Prostate gland (tissue), 2 donors: ENCODE data around the gene TCF7L2. TPM values are rescaled to one million over a fixed set of nuclear protein-coding genes. Genes with fewer than 3 reads are reported as not detected.
A peak's percentile ranks its signal among the peaks of the same experiment; 100 is the strongest.

Experiments used
- DNase-seq: peaks from one replicate; pipeline ENCODE4 v3.0.0-alpha.2; 2019; ENCODE audit warnings: low spot score
- H3K27ac ChIP-seq, 2 donors: fragments of 200-600 bp; sonication (generic); 2 replicates each; pipeline ENCODE4 v1.5.1; 2017 to 2019
- H3K27me3 ChIP-seq: fragments of 200-600 bp; sonication (generic); replicated peaks from 2 replicates; pipeline ENCODE4 v1.5.1; 2019; ENCODE audit not compliant: insufficient read depth
- H3K36me3 ChIP-seq, 2 donors: fragments of 200-600 bp; sonication (generic); 1 replicate in 1 of 2; 2 replicates in 1 of 2; pipeline versions ENCODE4 v1.5.1 to v1.8.1; 2017 to 2019
- H3K4me1 ChIP-seq: fragments of 200-600 bp; sonication (generic); replicated peaks from 2 replicates; pipeline ENCODE4 v1.5.1; 2019
- H3K4me3 ChIP-seq, 2 donors: fragments of 200-600 bp; sonication (generic); 2 replicates each; pipeline ENCODE4 v1.5.1; 2017 to 2019
- H3K9me3 ChIP-seq: fragments of 200-600 bp; sonication (generic); 2 replicates; pipeline ENCODE4 v1.5.1; 2017
- CTCF ChIP-seq, 4 experiments: fragments of 200-600 bp in 2 of 4; fragments of 450-650 bp in 2 of 4; sonication (generic) in 2 of 4; IDR thresholded peaks; 1 replicate in 3 of 4; 2 replicates in 1 of 4; pipeline ENCODE4 v1.5.1; 2016 to 2019; ENCODE audit warnings: antibody characterized with exemption in 4 of 4, mild to moderate bottlenecking in 2 of 4, moderate library complexity in 2 of 4
- POLR2A ChIP-seq: fragments of 450-650 bp; IDR thresholded peaks from one replicate; pipeline ENCODE4 v1.6.1; 2016; ENCODE audit warnings: antibody characterized with exemption, mild to moderate bottlenecking
- POLR2AphosphoS5 ChIP-seq: sonication (generic); formaldehyde crosslinking; IDR thresholded peaks from one replicate; pipeline ENCODE4 v1.6.1; 2017; ENCODE audit warnings: antibody characterized with exemption
- WGBS: methylation state at CpG from one replicate; pipeline ENCODE4 v1.1.5; 2018; 5-methylcytosine and 5-hydroxymethylcytosine counted together
- intact Hi-C: fragments of 100-400 bp; cut with DNase I; formaldehyde crosslinking; loops from one replicate; pipeline ENCODE4 v1.14.2; 2022
- total RNA-seq, 2 donors: library from RNA; depleted of rRNA; stranded (reverse); fragments of >200 nt; gene quantifications; one replicate each; pipeline ENCODE4 v1.1.0, GENCODE V29; 2016

TCF7L2 gene
- total RNA-seq, 2 donors from 2014 or later: 9.8 to 29.8 TPM

DNA sequence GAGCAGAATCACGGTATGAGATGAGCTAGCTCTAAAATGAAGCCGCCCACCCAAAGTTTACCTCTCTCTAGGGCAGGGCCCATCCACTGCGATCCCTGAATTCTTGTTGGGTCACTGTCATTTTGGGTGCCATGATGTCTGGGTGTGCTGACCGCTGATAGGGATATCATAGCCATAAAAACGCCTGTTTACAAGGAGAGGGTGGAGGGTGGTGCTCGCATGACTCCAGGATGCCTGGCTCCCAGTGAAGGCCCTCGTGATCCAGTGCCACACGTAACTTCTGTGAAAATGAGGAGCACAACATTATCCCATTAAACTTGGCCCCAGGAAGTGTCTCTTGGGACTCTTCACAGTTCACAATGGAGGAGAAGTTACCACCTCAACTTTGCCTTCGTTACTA is 139.5 kb downstream of the TCF7L2 start:
- Histone ChIP-seq H3K36me3 (no peaks in the 10 kb centered on the region), H3K27ac (no peak overlapping the region), H3K27me3 (no peaks in the 10 kb centered on the region), H3K4me3 (no peak overlapping the region), H3K9me3 (no peaks in the 10 kb centered on the region), H3K4me1 (no peaks in the 10 kb centered on the region)
- WGBS: 80% methylated on average over 9 of the region's 9 CpGs
- intact Hi-C loops: no loop called here
- TF ChIP-seq POLR2AphosphoS5: no peak
- DNase-seq: no peak

DNA sequence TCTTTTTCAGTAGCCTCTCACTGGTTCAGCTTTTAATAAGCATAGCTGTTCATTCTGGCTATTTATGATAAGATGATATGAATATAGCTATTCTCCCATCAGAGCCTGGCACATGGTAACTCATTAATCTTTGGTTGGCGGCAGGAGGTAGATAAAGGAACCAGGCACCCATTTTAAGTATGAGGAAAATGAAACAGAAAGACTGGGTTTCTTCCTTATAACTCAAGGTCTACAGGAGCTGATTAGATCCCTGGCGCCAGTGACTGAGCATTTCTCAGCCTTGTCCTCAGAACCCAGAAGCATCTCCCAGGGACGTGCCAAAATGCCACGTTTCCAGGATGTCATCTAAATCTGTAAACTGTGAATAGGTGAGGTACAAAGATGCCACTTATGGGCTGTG is 141.9 kb downstream of the TCF7L2 start:
- 92% methylated on average over 4 of the region's 4 CpGs for WGBS
- DNase-seq: no peak
- H3K27ac ChIP-seq: no peak overlapping the region
- intact Hi-C loops: no loop called here
- H3K36me3 ChIP-seq: no peaks in the 10 kb centered on the region
- no peaks in the 10 kb centered on the region for H3K27me3 ChIP-seq
- no peak for TF ChIP-seq POLR2A
- TF ChIP-seq POLR2AphosphoS5: no peak
- TF ChIP-seq CTCF (IDR thresholded peaks at IDR 0.05): no peak
- no peaks in the 10 kb centered on the region for H3K9me3 ChIP-seq
- H3K4me3 ChIP-seq: no peak overlapping the region
- no peaks in the 10 kb centered on the region for H3K4me1 ChIP-seq

GRCh38 chr10:113093188-113094113 is 143.4 kb downstream of the TCF7L2 start:
- DNase-seq: peak; percentile 9
- Histone ChIP-seq H3K9me3 (no peaks in the 10 kb centered on the region), H3K4me3 (no peak overlapping the region), H3K36me3 (no peaks in the 10 kb centered on the region), H3K27ac (no peak overlapping the region), H3K27me3 (no peaks in the 10 kb centered on the region), H3K4me1 (no peaks in the 10 kb centered on the region)
- TF ChIP-seq POLR2A (no peak), POLR2AphosphoS5 (peak; percentile 37), CTCF (IDR thresholded peaks at IDR 0.05) (no peak)
- intact Hi-C loops: no loop called here
- 54% methylated on average over 10 of the region's 10 CpGs for whole genome bisulfite sequencing

- H3K27ac ChIP-seq: no peak overlapping the region
- WGBS: 75% methylated on average over 3 of the region's 3 CpGs
- no peaks in the 10 kb centered on the region for H3K27me3 ChIP-seq
- DNase-seq: no peak
- no peak overlapping the region for H3K4me3 ChIP-seq
- H3K9me3 ChIP-seq: no peaks in the 10 kb centered on the region
- intact Hi-C loops: no loop called here
- TF ChIP-seq CTCF (IDR thresholded peaks at IDR 0.05) (no peak), POLR2A (no peak), POLR2AphosphoS5 (no peak)
- no peaks in the 10 kb centered on the region for H3K4me1 ChIP-seq
- H3K36me3 ChIP-seq: no peaks in the 10 kb centered on the region
These were observed 144.1 kb downstream of the TCF7L2 start for GRCh38 chr10:113094114-113094486.

DNA sequence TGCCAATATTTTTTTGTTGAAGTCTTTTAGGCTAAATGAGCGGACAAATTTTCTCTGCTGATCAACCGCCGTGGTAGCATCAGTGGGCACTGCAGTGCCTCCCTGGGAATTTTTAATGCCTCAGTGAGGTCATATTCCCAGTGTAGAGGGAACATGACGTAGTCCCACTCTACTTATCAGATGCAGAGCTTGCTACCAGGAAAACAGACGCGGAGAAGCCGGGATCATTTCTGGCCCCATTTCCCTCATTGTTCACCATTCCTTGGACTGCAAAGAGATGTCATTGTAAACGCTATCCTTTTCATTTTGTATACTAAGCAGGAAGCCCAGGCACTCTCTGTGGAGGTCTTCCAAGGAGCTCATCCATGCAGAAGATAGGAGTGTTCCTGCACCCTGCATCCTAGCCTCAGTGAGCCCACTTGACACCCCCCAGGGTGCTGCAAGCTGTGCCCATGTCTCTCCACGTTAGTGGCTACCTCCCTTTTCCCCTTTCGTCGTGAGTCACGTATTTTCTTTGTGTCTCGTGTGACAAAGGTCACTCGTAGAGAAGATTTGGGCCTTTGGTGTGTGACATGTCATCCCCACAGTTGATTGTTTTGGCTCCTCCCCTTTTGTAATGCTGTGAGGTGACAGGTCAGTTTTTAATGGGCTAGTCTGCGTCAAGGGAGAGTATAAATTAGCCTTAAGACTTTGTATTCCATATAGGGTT is 145.5 kb downstream of the TCF7L2 start:
- Histone ChIP-seq H3K4me3 (no peak overlapping the region), H3K27ac (no peak overlapping the region), H3K36me3 (no peaks in the 10 kb centered on the region), H3K27me3 (no peaks in the 10 kb centered on the region), H3K4me1 (no peaks in the 10 kb centered on the region), H3K9me3 (no peaks in the 10 kb centered on the region)
- intact Hi-C loops: no loop called here
- DNase-seq: no peak
- TF ChIP-seq POLR2AphosphoS5 (no peak), CTCF (IDR thresholded peaks at IDR 0.05) (no peak), POLR2A (no peak)
- 86% methylated on average over 15 of the region's 15 CpGs for WGBS
